GM19372 (cell line): ENCODE results near the gene KCNN4.

Source experiments
- ATAC-seq: cut with Tn5 transposase; IDR thresholded peaks from one replicate; pipeline ENCODE4 v1.9.1; 2021; ENCODE audit warnings: mild to moderate bottlenecking, low read depth, moderate library complexity; ENCODE audit not compliant: unreplicated experiment

KCNN4 gene

DNA sequence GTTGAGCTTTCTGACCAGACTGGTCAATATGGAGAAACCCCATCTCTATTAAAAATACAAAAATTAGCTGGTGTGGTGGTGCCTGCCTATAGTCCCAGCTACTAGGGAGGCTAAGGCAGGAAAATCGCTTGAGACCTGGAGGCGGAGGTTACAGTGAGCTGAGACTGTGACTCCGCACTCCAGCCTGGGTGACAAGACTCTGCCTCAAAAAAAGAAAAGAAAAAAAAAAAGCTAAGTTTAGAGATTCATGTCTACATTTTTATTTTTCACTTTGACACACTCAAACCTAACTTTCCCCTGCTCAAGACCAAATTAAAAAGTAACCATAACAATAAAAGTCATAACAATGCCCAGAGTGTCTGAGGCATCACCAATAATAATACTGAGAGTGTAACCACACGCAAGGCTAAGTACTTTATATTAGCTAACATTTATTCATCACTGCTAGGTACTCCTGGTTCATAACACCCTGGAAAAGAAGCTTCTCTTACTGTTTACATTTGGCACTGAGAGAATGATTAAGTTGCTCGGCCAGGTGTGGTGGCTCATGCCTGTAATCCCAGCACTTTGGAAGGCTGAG, 59.2 kb downstream of the KCNN4 start:
- ATAC-seq, result no peak

DNA sequence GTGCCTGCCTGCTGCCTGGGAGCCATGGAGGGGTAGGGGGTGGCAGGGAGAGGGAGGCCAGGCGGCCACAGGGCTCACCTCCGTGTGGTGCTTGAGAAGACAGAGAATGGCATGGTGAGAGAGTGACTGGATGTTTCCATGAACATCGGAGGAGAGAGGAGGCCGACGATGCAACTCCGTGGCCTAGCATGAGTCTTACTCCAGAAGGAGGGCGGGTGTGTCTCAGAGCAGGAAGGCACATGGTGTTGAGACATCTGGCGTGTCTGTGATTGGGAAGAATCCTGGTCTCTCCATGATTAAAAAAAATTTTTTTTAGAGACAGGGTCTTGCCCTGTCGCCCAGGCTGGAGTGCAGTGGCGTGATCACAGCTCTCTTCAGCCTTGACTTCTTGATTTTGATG, 59.8 kb downstream of the KCNN4 start:
- no peak for ATAC-seq

GRCh38 chr19:43719918-43720317, 60.9 kb downstream of the KCNN4 start:
- no peak for ATAC-seq

DNA sequence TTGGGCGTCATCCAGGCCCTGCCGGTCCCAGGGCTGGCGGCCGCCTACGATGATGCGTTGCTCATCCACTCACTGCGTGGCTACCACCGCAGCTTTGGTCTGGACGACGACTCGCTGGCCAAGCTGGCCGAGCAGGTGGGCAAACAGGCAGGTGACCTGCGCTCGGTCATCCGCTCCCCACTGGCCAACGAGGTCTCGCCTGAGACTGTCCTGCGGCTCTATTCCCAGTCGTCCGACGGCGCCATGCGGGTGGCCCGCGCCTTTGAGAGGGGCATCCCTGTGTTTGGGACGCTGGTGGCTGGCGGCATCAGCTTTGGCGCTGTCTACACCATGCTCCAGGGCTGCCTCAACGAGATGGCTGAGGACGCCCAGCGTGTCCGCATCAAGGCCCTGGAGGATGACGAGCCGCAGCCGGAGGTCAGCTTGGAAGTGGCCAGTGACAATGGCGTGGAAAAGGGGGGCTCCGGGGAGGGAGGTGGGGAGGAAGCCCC, 61.4 kb downstream of the KCNN4 start:
- no peak for ATAC-seq

DNA sequence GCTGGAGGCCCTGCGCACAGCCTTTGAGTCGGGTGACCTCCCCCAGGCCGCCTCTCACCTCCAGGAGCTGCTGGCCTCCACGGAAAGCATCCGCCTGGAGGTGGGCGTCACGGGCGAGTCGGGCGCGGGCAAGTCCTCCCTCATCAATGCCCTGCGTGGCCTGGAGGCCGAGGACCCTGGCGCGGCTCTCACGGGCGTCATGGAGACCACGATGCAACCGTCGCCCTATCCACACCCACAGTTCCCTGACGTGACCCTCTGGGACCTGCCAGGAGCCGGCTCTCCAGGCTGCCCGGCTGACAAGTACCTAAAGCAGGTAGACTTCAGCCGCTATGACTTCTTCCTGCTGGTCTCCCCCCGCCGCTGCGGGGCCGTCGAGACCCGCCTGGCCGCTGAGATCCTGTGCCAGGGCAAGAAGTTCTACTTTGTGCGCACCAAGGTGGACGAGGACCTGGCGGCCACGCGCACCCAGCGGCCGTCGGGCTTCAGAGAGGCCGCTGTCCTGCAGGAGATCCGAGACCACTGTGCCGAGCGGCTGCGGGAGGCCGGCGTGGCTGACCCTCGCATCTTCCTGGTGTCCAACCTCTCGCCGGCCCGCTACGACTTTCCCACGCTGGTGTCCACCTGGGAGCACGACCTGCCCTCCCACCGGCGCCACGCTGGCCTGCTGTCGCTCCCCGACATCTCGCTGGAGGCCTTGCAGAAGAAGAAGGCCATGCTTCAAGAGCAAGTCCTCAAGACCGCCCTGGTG, 62.0 kb downstream of the KCNN4 start:
- ATAC-seq, result no peak
